SK-N-SH (cell line): ENCODE results near the gene LYPD8. TPM values are rescaled to one million over a fixed set of nuclear protein-coding genes. Genes with fewer than 3 reads are reported as not detected.

Experiments used
- CTCF ChIA-PET: fragments of 300-600, 350-600 bp; formaldehyde crosslinking; extraction: SDS; loops from one replicate; lab custom pipeline; 2021; lab: Yijun Ruan, JAX
- POLR2A ChIA-PET: fragments of 350-600 bp; sonication (Branson Sonifier 250); formaldehyde crosslinking; extraction: SDS; loops from one replicate; lab custom pipeline; 2020; ENCODE audit warnings: antibody characterized with exemption, inconsistent platforms; lab: Yijun Ruan, JAX
- DNase-seq: peaks from one replicate; pipeline ENCODE4 v3.0.0; 2012
- H2AFZ ChIP-seq: fragments of 200-600 bp; sonication (generic); 2 replicates; pipeline ENCODE4 v1.8.1; 2016; ENCODE audit warnings: antibody characterized with exemption, mild to moderate bottlenecking, low read depth
- H3F3A ChIP-seq: fragments of 200-600 bp; sonication (generic); replicated peaks from 2 replicates; pipeline ENCODE3; 2016; ENCODE audit warnings: antibody characterized with exemption, mild to moderate bottlenecking; ENCODE audit not compliant: insufficient read depth
- H3K27ac ChIP-seq, 2 experiments: fragments of 200-500 bp in 1 of 2; fragments of 200-600 bp in 1 of 2; sonication (Bioruptor generic) in 1 of 2; sonication (generic), shearing (Covaris generic) in 1 of 2; 2 replicates each; pipeline versions ENCODE4 v1.5.1 to v1.6.1; 2014 to 2016; ENCODE audit warnings: low read depth in 2 of 2, inconsistent platforms in 1 of 2, low read length in 1 of 2, mild to moderate bottlenecking in 1 of 2, mixed read lengths in 1 of 2
- H3K27me3 ChIP-seq: fragments of 200-600 bp; sonication (generic), shearing (Covaris generic); 2 replicates; pipeline ENCODE4 v1.6.1; 2016; ENCODE audit warnings: mixed run types; ENCODE audit not compliant: insufficient read depth
- H3K36me3 ChIP-seq, 2 experiments: fragments of 200-500 bp in 1 of 2; fragments of 200-600 bp in 1 of 2; sonication (Bioruptor generic) in 1 of 2; sonication (generic) in 1 of 2; replicated peaks in 1 of 2; 2 replicates each; pipeline versions ENCODE3 to v1.5.1; 2014 to 2016; ENCODE audit warnings: low read length in 1 of 2, mild to moderate bottlenecking in 1 of 2; ENCODE audit not compliant: insufficient read depth in 2 of 2, control insufficient read depth in 1 of 2
- H3K4me1 ChIP-seq, 2 experiments: fragments of 200-500 bp in 1 of 2; fragments of 200-600 bp in 1 of 2; sonication (Bioruptor generic) in 1 of 2; sonication (generic), shearing (Covaris generic) in 1 of 2; 2 replicates each; pipeline versions ENCODE4 v1.5.1 to v1.6.1; 2014 to 2016; ENCODE audit warnings: low read depth in 1 of 2, low read length in 1 of 2, mixed run types in 1 of 2; ENCODE audit not compliant: insufficient read depth in 2 of 2, control insufficient read depth in 1 of 2
- H3K4me2 ChIP-seq: fragments of 200-600 bp; sonication (generic), shearing (Covaris generic); 2 replicates; pipeline ENCODE4 v1.6.1; 2017; ENCODE audit warnings: mixed run types
- H3K4me3 ChIP-seq, 2 experiments: fragments of 200-500 bp in 1 of 2; fragments of 200-600 bp in 1 of 2; sonication (Bioruptor generic) in 1 of 2; sonication (generic), shearing (Covaris generic) in 1 of 2; 2 replicates each; pipeline versions ENCODE4 v1.5.1 to v1.8.1; 2014 to 2016; ENCODE audit warnings: low read depth in 2 of 2, inconsistent platforms in 1 of 2, low read length in 1 of 2, mild to moderate bottlenecking in 1 of 2, mixed read lengths in 1 of 2, moderate library complexity in 1 of 2
- H3K79me2 ChIP-seq: fragments of 200-600 bp; sonication (generic); 2 replicates; pipeline ENCODE4 v1.8.1; 2017; ENCODE audit warnings: mild to moderate bottlenecking; ENCODE audit not compliant: insufficient read depth
- H3K9ac ChIP-seq: fragments of 200-600 bp; sonication (generic); 2 replicates; pipeline ENCODE4 v1.6.1; 2017; ENCODE audit warnings: mixed run types
- H3K9me2 ChIP-seq: fragments of 200-600 bp; sonication (generic); 2 replicates; pipeline ENCODE4 v1.6.1; 2017; ENCODE audit warnings: mixed run types
- H3K9me3 ChIP-seq: fragments of 200-600 bp; sonication (generic); 2 replicates; pipeline ENCODE4 v1.6.1; 2017; ENCODE audit warnings: mixed run types, mild to moderate bottlenecking, moderate library complexity
- H4K20me1 ChIP-seq: fragments of 200-600 bp; sonication (generic); 2 replicates; pipeline ENCODE4 v1.6.1; 2017; ENCODE audit warnings: mild to moderate bottlenecking, mixed run types; ENCODE audit not compliant: insufficient read depth
- GATA2 ChIP-seq: sonication (generic); formaldehyde crosslinking; IDR thresholded peaks from 2 replicates; pipeline ENCODE4 v1.5.0; 2020; ENCODE audit warnings: mild to moderate bottlenecking, missing genetic modification reagents
- POLR2AphosphoS5 ChIP-seq: IDR thresholded peaks from 2 replicates; pipeline ENCODE4 v1.6.1; 2012; ENCODE audit warnings: low read depth, low read length
- SMC3 ChIP-seq: IDR thresholded peaks from 2 replicates; pipeline ENCODE4 v1.6.1; 2012; ENCODE audit warnings: low read depth, low read length, improper control_type of control experiment
- TCF12 ChIP-seq: IDR thresholded peaks from 2 replicates; pipeline ENCODE4 v1.4.0; 2012
- WGBS: methylation state at CpG from one replicate; pipeline ENCODE4 v1.1.6; 2017; ENCODE audit warnings: low lambda C conversion rate; 5-methylcytosine and 5-hydroxymethylcytosine counted together
- polyA plus RNA-seq, 3 experiments: library from polyadenylated mRNA; depleted of rRNA; stranded (reverse); fragments of >200 nt; gene quantifications; 2 replicates each; pipeline ENCODE4 v1.2.3, GENCODE V29; 2012
- TF ChIP-seq, protein P1 (sequence below): IDR thresholded peaks from 2 replicates; pipeline ENCODE4 v1.4.0; 2012; ENCODE audit warnings: low read depth, borderline replicate concordance
- TF ChIP-seq, protein P2 (sequence below): fragments of 150-350 bp; IDR thresholded peaks from 2 replicates; pipeline ENCODE4 v1.6.1; 2017; ENCODE audit warnings: antibody characterized with exemption, low read length, low read depth, borderline replicate concordance
- TF ChIP-seq, protein P3 (sequence below): fragments of 150-350 bp; IDR thresholded peaks from 2 replicates; pipeline ENCODE4 v1.6.1; 2016; ENCODE audit warnings: mild to moderate bottlenecking, low read depth, low read length
- TF ChIP-seq, protein P4 (sequence below): IDR thresholded peaks from 2 replicates; pipeline ENCODE4 v1.4.0; 2012; ENCODE audit warnings: low read depth

Gene LYPD8
- polyA plus RNA-seq, 1 of the 3 experiments (the other 2 are of a cell fraction), result 1.5 TPM

GRCh38 chr1:248748211-248748610 lies 7.3 kb downstream of the LYPD8 start:
- CTCF ChIA-PET, result no interaction called here
- H3K27me3 ChIP-seq, result peaks cover 30% of the 10 kb centered on the region; the same call in 1 of the 2 replicates

DNA sequence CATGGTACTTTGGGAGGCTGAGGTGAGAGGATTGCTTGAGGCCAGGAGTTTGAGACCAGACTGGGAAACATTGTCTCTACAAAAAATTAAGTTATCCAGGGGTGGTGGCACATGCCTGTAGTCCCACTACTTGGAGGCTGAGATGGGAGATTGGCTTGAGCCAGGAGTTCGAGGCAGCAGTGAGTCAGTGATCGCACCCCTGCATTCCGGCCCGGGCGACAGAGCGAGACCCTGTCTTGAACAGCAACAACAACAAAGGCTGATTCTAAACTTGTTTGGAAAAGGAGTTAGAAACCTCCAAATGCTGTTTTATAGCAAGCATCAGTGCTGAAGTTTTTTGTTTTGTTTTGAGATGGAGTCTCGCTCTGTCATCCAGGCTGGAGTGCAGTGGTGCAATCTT lies 14.7 kb downstream of the LYPD8 start:
- H3K4me3 ChIP-seq, result no peak overlapping the region
- ChIA-PET CTCF (no interaction called here), POLR2A (no interaction called here)
- no peaks in the 10 kb centered on the region for H3K36me3 ChIP-seq
- H3K4me2 ChIP-seq, result no peak overlapping the region
- 30% methylated on average over 7 of the region's 7 CpGs for WGBS
- no peak for TF ChIP-seq SMC3
- TF ChIP-seq TCF12, result no peak
- no peak for TF ChIP-seq POLR2AphosphoS5
- TF ChIP-seq GATA2 (CRISPR knock-in tag), result no peak
- TF ChIP-seq, protein P1, sequence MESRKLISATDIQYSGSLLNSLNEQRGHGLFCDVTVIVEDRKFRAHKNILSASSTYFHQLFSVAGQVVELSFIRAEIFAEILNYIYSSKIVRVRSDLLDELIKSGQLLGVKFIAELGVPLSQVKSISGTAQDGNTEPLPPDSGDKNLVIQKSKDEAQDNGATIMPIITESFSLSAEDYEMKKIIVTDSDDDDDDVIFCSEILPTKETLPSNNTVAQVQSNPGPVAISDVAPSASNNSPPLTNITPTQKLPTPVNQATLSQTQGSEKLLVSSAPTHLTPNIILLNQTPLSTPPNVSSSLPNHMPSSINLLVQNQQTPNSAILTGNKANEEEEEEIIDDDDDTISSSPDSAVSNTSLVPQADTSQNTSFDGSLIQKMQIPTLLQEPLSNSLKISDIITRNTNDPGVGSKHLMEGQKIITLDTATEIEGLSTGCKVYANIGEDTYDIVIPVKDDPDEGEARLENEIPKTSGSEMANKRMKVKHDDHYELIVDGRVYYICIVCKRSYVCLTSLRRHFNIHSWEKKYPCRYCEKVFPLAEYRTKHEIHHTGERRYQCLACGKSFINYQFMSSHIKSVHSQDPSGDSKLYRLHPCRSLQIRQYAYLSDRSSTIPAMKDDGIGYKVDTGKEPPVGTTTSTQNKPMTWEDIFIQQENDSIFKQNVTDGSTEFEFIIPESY, result no peak
- TF ChIP-seq, protein P2, sequence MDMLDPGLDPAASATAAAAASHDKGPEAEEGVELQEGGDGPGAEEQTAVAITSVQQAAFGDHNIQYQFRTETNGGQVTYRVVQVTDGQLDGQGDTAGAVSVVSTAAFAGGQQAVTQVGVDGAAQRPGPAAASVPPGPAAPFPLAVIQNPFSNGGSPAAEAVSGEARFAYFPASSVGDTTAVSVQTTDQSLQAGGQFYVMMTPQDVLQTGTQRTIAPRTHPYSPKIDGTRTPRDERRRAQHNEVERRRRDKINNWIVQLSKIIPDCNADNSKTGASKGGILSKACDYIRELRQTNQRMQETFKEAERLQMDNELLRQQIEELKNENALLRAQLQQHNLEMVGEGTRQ, result no peak
- TF ChIP-seq, protein P3, sequence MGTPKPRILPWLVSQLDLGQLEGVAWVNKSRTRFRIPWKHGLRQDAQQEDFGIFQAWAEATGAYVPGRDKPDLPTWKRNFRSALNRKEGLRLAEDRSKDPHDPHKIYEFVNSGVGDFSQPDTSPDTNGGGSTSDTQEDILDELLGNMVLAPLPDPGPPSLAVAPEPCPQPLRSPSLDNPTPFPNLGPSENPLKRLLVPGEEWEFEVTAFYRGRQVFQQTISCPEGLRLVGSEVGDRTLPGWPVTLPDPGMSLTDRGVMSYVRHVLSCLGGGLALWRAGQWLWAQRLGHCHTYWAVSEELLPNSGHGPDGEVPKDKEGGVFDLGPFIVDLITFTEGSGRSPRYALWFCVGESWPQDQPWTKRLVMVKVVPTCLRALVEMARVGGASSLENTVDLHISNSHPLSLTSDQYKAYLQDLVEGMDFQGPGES, result no peak
- no peak overlapping the region for H3K27ac ChIP-seq
- peaks cover 89% of the 10 kb centered on the region; the same call in 1 of the 2 replicates for H3K27me3 ChIP-seq
- no peaks in the 10 kb centered on the region for H3K9me3 ChIP-seq
- H3K9ac ChIP-seq, result no peak overlapping the region
- no peaks in the 10 kb centered on the region for H4K20me1 ChIP-seq
- no peaks in the 10 kb centered on the region for H3K79me2 ChIP-seq
- no peaks in the 10 kb centered on the region for H3K9me2 ChIP-seq
- no peak overlapping the region for H2AFZ ChIP-seq
- no peaks in the 10 kb centered on the region for H3F3A ChIP-seq
- H3K4me1 ChIP-seq, result no peaks in the 10 kb centered on the region
- no peak for DNase-seq

More at GRCh38 chr1:248748211-248748610, 7.3 kb downstream of the LYPD8 start:
- Histone ChIP-seq H2AFZ (peak overlapping the region; percentile 42; the same call in 1 of the 2 replicates), H3K4me1 (no peaks in the 10 kb centered on the region), H3K79me2 (no peaks in the 10 kb centered on the region), H3K4me3 (0 out of 4 replicates have a peak overlapping the region, but pooled peaks have one; percentile 9 to 12), H3K36me3 (no peaks in the 10 kb centered on the region), H4K20me1 (no peaks in the 10 kb centered on the region), H3K27ac (no peak overlapping the region), H3K9ac (no peak overlapping the region), H3K9me2 (no peaks in the 10 kb centered on the region), H3K9me3 (no peaks in the 10 kb centered on the region), H3K4me2 (peak overlapping the region; percentile 59), H3F3A (peaks cover 4% of the 10 kb centered on the region)
- TF ChIP-seq TCF12, result no peak
- TF ChIP-seq, protein P4, sequence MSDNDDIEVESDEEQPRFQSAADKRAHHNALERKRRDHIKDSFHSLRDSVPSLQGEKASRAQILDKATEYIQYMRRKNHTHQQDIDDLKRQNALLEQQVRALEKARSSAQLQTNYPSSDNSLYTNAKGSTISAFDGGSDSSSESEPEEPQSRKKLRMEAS, result peak; percentile 50; the same call in 1 of the 2 replicates
- POLR2A ChIA-PET, result no interaction called here
- no peak for DNase-seq
- WGBS, result 29% methylated on average over 5 of the region's 10 CpGs
